ENCODE data around the gene SETBP1.

Gene SETBP1

GRCh38 chr18:44949967-44950366 lies 269.3 kb downstream of the SETBP1 start:
- no peak for DNase-seq

DNA sequence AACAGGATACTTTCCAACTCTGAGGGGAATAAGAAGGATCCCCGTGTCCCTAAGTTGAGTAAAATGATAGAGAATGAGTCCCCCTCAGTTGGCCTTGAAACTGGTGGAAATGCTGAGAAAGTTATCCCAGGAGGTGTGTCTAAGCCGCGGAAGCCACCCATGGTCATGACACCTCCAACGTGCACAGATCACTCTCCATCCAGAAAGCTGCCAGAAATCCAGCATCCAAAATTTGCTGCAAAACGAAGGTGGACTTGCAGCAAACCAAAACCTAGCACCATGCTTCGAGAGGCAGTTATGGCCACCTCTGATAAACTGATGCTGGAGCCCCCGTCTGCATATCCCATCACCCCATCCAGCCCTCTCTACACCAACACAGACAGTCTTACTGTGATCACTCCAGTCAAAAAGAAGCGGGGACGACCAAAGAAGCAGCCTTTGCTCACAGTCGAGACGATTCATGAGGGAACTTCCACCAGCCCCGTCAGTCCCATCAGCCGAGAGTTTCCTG lies 270.1 kb downstream of the SETBP1 start:
- DNase-seq = no peak

GRCh38 chr18:44951748-44952147 lies 271.1 kb downstream of the SETBP1 start:
- no peak for DNase-seq

DNA sequence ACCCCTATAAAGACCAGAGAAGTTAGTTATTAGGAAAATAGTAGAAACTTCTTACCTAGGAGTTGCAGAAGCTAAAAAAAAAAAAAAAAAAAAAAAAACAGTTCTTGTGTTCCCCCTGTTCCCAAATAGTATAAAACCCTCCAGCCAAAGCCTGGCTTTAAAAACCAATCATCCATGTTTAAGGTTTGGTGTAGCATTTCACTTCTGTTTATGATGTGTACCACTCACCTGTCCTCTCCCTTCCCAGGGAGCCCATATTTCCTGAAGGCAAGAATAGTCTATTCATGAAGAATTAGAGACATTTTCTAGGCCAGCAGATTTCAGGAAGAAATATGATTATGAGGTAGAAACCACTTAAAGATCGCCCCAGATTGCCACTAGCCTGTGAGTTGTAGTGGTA lies 273.6 kb downstream of the SETBP1 start:
- DNase-seq = no peak

DNA sequence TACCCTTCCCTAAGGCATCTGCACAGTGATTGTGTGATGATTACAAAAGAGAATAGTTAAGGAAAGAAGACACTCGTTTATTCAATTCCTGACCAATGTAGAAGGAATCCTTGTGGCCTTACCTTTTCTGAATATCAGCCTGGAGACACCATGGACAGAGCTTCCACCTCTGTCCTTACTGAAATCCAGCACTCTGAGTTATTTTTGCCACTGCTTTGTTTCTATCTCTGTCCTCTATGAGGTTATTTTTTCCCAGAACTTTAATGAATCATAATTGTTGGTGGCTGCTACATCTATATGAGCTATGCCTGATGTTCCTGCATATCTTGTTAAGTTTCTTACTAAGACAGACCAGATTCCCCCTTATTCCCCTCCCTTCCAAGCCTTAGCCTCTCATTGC lies 275.1 kb downstream of the SETBP1 start:
- no peak for DNase-seq

DNA sequence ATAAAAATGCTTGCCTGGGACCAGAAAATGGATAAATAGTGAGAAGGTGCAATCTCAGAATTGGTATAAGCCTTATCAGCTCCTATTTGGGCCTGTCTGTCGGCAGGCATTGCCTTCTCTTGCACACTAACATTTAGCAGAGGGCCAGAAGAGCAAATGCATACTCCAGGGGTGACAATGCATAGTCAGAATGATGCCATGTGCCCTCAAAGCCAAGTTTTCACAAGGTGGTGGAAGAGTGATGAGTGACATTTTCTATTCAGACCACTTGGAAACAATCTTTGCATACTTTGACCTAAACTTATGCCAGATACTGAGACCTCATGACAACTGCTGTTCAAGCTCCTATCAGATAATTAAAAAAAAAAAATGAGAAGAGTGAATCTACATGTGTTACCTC lies 276.3 kb downstream of the SETBP1 start:
- no peak for DNase-seq

- no peak for DNase-seq
Measured at GRCh38 chr18:44957461-44957860, 276.8 kb downstream of the SETBP1 start.

GRCh38 chr18:44958040-44958439 lies 277.4 kb downstream of the SETBP1 start:
- DNase-seq = no peak

- DNase-seq = no peak
Measured at GRCh38 chr18:44958455-44958854, 277.8 kb downstream of the SETBP1 start.

GRCh38 chr18:44959013-44959412 lies 278.3 kb downstream of the SETBP1 start:
- no peak for DNase-seq

DNA sequence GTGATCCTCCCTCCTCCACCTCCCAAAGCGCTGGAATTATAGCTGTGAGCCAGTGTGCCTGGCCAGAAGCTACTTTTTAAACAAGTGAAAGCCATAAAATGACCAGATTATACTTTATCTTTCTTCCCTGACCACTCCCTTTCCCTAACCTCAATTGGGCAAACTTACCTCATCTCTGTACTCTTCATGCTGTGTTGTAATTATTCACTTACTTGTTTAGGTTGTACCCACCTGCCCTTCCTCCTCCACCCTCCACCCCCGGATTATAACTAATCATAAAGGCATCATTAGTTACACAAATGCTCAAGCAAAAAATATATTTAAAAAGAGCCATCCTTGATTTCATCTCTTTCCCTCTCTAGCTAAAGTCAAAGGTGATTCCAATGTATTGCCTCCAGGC lies 279.9 kb downstream of the SETBP1 start:
- DNase-seq = no peak

DNA sequence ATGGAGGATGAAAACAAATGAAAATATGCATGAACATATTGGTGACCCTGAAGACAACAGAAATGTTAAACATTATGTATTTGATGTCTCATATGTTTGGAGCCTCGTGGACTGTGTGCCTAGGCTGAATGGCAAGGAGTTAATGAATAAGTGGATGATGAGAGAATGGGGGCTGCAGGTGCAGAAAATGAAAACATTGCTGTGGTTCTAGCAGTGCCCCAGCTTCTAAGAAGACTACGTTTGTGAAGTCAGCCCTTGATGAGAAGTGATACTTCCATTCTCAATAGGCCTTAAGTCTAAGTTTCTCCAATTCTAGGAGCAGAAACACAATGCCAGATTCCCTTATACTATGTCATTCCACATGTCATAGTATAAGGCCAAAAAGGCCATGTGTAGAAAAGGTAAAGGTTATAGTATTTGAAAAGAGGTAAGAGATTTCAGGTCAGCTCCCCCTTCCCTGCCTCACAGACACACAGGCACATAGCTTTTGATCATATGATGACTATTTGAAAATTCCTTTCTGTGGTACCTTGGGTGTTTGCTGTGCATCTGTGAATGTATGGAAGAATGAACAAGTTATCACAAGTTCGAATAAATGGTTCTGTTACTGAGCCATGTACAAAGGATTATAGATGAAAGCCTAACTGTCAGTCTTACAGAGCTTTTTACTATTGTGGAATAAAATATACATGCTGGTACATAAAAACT lies 280.8 kb downstream of the SETBP1 start:
- DNase-seq = no peak

- no peak for DNase-seq
Measured at GRCh38 chr18:44967599-44967998, 286.9 kb downstream of the SETBP1 start.

DNA sequence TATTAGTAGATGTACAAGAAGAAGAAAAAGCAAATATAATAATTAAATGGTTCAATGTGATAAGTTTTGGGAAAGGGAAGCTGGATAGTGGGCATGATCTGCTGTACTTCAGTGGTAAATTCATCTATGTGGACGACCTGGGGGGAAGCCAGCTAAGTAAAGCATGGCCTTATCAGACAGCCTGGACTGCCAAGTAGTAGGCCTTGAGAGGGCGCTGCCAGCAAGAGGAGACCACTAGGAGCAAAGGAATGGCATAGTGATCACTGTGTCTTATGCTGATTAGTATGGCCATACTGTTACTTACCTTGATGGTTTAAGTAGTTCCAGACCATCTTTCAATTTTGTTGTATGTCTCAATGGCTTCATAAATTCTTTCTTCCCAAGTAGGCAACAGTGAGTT lies 287.6 kb downstream of the SETBP1 start:
- DNase-seq = no peak

DNA sequence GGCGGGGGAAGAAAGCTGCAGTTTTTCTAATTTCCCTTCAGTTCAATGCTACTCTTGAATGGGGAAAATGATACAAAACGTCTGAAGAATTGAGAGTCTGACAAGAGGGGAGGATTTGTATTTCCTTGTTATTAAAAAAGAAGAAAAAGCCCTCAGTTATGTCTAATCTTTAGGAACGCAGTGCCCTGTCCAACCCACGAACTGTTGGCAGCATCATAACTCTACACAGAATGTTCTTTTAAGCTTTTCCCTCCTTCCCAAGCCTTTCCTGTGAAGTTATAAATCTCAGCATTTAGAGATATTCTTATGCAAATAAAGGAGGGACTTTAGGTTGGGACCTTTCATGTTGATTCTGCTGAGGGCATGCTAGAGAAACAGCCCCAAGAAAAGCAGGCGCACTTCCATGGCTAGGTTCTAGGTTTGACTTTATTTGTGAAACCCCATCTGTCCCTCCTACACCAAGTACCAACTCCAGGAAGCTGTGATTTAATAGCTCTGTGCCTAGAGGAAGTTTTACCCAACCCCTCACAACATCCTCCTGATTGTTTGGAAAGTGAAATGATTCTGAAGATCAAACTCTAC lies 288.6 kb downstream of the SETBP1 start:
- no peak for DNase-seq

DNA sequence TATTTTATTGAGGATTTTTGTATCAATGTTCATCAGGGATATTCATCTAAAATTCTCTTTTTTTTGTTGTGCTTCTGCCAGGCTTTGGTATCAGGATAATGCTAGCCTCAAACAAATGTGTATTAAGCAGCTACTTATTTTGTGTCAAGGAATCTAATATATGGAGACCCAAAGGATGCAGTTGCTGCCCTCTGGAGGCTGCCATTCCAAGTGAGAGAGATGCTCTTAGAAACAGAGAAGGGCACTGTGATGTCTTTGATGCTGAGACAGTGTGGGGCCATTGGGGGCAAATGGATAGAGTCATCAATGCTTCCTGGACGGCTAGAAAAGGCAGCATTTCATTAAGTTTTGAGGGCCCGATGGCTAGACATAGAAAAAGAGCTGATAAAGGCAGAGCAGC lies 292.6 kb downstream of the SETBP1 start:
- no peak for DNase-seq

DNA sequence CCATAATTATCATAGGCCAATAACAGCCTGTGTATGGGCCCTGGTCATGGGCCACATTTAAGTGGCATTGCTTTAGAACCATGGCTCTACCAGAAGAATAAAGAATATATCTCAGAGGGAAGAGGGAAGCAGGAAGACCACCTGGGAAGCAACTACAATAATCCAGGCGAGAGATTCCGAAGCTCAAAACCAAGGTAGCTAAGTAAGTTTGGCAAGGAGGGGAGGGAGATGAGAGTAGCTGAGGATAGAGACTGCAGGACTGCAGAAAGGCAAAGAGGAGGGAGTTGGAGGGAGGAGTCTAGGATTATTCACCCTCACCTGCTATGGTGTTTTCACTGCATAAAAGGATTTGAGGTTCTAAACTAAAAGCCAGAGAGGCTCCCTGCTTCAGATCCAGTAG lies 293.5 kb downstream of the SETBP1 start:
- no peak for DNase-seq

GRCh38 chr18:44977856-44978255 lies 297.2 kb downstream of the SETBP1 start:
- DNase-seq = no peak

DNA sequence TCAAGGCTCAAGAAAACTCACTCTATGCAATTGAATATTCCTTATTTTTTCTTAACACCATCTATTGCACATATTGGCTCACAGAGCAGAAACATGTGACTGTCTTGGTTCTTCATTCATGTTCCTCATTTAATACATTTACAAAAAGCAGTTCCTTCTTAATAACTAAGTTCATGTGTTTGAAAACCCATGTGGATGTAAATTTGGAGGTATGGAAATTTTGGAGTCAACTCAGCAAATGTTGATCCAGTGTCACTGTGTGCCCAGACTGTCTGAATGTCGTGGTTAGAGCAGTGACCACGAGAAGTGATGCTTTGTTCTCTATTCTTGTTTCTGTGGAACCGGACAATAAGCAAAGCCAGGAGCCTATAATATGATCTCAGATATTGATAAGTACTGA lies 299.1 kb downstream of the SETBP1 start:
- DNase-seq = no peak

GRCh38 chr18:44981121-44981520 lies 300.4 kb downstream of the SETBP1 start:
- no peak for DNase-seq

- no peak for DNase-seq
Measured at GRCh38 chr18:44986933-44987332, 306.2 kb downstream of the SETBP1 start.

DNA sequence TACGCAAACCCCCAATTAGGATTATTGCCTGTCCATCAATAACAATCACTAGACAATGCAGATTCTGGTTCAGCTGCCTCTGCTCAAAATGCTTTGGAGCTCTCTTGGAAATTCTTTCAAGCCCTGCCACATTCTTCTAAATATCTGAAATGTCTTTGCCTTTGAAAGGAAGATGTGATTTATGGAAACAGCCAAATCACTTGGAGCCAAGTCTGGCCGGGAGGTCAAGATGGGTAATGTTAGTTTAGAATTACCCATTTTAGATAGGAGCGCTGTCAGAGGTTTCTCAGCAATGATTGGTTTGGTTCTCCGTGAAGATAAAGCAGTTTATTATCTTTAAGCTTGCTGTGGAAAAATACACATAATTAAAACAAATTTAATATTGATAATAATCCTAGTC lies 306.7 kb downstream of the SETBP1 start:
- DNase-seq = peak; percentile 88

DNA sequence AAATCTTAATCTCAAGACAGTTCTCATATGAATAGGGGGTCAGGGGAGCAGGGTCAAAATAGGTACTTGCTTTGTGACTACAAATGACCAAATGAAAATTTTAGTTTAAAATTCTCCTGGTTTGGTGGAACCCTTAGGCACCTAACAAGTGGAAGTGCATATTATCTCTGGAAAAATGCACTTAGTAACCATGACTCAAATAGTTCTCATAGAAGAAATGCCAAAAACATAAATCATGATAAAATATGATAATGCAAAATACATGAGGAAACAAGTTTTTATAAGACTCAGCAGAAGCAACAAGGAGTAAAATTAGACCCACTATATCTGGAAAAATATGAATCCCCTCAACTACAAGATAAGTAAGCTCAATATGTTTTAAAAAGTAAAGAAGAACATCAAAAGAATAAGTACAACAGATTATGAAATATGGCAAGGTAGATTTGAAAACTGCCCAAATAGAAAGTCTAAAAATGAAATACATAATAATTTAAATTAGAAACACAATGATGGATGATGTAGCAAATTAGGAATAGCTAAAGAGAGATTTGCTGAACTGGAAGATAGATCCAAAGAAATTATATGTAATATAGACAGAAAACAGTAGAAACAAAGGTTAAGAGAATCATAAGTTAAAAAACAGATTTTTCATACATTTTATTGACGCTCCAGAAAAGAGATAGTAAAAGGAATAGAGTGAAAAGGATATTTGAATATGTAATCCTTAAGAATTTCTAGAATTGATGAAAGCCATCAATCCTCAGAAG lies 308.3 kb downstream of the SETBP1 start:
- DNase-seq = no peak

DNA sequence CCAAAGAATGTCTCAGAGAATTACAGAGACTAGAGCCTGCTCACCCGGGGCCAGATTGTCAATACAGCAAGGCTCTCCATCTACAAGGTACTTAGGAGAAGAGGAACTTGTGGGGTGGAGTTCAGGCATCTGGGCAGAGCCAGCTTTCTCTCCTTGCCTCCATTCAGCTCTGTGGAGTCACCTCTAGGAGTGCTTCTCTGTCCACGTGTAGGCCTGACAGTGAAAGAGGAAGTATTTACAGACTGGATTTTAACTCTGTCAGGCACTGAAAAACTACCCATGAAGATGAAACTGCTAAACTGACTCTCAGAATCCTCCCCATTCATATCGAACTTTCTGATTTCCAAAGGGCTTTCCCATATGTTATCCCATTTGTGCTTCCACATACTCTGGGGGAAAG lies 315.6 kb downstream of the SETBP1 start:
- no peak for DNase-seq

All from NCI-H2227 treated with DMSO at 0.1 percent for 48 hours (cell line).